Tibial nerve (tissue), 4 donors: ENCODE data around the gene CCBE1. TPM values are rescaled to one million over a fixed set of nuclear protein-coding genes. Genes with fewer than 3 reads are reported as not detected.

Experiments
- DNase-seq, 2 donors: peaks; one replicate each; pipeline ENCODE4 v3.0.0-alpha.2; 2019; ENCODE audit warnings: low spot score in 2 of 2
- H3K27ac ChIP-seq, 4 donors: fragments of 200-600 bp; sonication (generic) in 3 of 4; one replicate each; pipeline ENCODE4 v1.5.1; 2017 to 2019; ENCODE audit warnings: mild to moderate bottlenecking in 1 of 4
- H3K27me3 ChIP-seq, 2 donors: fragments of 200-600 bp; sonication (generic) in 1 of 2; one replicate each; pipeline versions ENCODE4 v1.5.1 to v1.6.0; 2017 to 2019
- H3K36me3 ChIP-seq, 3 donors: fragments of 200-600 bp; sonication (generic); one replicate each; pipeline ENCODE4 v1.5.1; 2018 to 2019
- H3K4me1 ChIP-seq, 4 donors: fragments of 200-600 bp; sonication (generic) in 3 of 4; one replicate each; pipeline ENCODE4 v1.5.1; 2017 to 2019
- H3K4me3 ChIP-seq, 4 donors: fragments of 200-600 bp; sonication (generic) in 3 of 4; one replicate each; pipeline ENCODE4 v1.5.1; 2017 to 2019; ENCODE audit warnings: mild to moderate bottlenecking in 1 of 4, moderate library complexity in 1 of 4
- H3K9me3 ChIP-seq, 4 donors: fragments of 200-600 bp; sonication (generic) in 3 of 4; one replicate each; pipeline ENCODE4 v1.5.1; 2017 to 2019
- CTCF ChIP-seq, 5 experiments: fragments of 200-600 bp in 3 of 5; fragments of 450-650 bp in 2 of 5; sonication (generic) in 3 of 5; IDR thresholded peaks; one replicate each; pipeline ENCODE4 v1.5.1; 2016 to 2019; ENCODE audit warnings: antibody characterized with exemption in 5 of 5, mild to moderate bottlenecking in 3 of 5, moderate library complexity in 2 of 5
- EP300 ChIP-seq, 2 donors: sonication (generic); formaldehyde crosslinking; IDR thresholded peaks; one replicate each; pipeline ENCODE4 v1.6.1; 2017; ENCODE audit warnings: antibody characterized with exemption in 2 of 2, mild to moderate bottlenecking in 1 of 2
- POLR2A ChIP-seq, 2 donors: fragments of 450-650 bp; IDR thresholded peaks; one replicate each; pipeline ENCODE4 v1.6.1; 2017; ENCODE audit warnings: antibody characterized with exemption in 2 of 2, mild to moderate bottlenecking in 2 of 2, moderate library complexity in 2 of 2
- WGBS, 2 donors: methylation state at CpG; one replicate each; pipeline ENCODE4 v1.1.5; 2018; 5-methylcytosine and 5-hydroxymethylcytosine counted together
- total RNA-seq, 4 donors: library from RNA; depleted of rRNA; stranded (reverse); fragments of >200 nt; gene quantifications; one replicate each; pipeline ENCODE4 v1.1.0, GENCODE V29; 2016

CCBE1 gene
- total RNA-seq, 4 donors from 2014 or later, result 0.30 to 3.9 (median 1.3) TPM

- 51 to 53% methylated on average over 3 of the region's 3 CpGs for WGBS, 2 donors
- Histone ChIP-seq H3K36me3 (no peaks in the 10 kb centered on the region), H3K27me3 (no peaks in the 10 kb centered on the region), H3K27ac (no peak overlapping the region), H3K4me1 (no peaks in the 10 kb centered on the region), H3K4me3 (no peak overlapping the region), H3K9me3 (no peaks in the 10 kb centered on the region)
- TF ChIP-seq EP300 (IDR thresholded peaks at IDR 0.05) (no peak), CTCF (IDR thresholded peaks at IDR 0.05) (no peak), POLR2A (IDR thresholded peaks at IDR 0.05) (no peak)
- DNase-seq, result no peak
Measured at GRCh38 chr18:59546188-59546587, 151.0 kb downstream of the CCBE1 start.

- H3K27ac ChIP-seq, result peak overlapping the region in 1 of 4 donors; percentile 6
- H3K9me3 ChIP-seq, result no peaks in the 10 kb centered on the region
- H3K4me1 ChIP-seq, result no peaks in the 10 kb centered on the region
- no peak overlapping the region for H3K4me3 ChIP-seq
- WGBS, 2 donors, result 41 to 47% methylated on average over 3 of the region's 3 CpGs
- TF ChIP-seq EP300 (IDR thresholded peaks at IDR 0.05) (no peak), POLR2A (IDR thresholded peaks at IDR 0.05) (no peak), CTCF (IDR thresholded peaks at IDR 0.05) (no peak)
- H3K27me3 ChIP-seq, result no peaks in the 10 kb centered on the region
- H3K36me3 ChIP-seq, result no peaks in the 10 kb centered on the region
- no peak for DNase-seq
Measured at GRCh38 chr18:59540780-59541179, 156.4 kb downstream of the CCBE1 start.

GRCh38 chr18:59540346-59540745, 156.9 kb downstream of the CCBE1 start:
- Histone ChIP-seq H3K9me3 (no peaks in the 10 kb centered on the region), H3K4me1 (no peaks in the 10 kb centered on the region), H3K4me3 (no peak overlapping the region), H3K27ac (peak overlapping the region in 1 of 4 donors; percentile 6), H3K27me3 (no peaks in the 10 kb centered on the region), H3K36me3 (no peaks in the 10 kb centered on the region)
- TF ChIP-seq EP300 (IDR thresholded peaks at IDR 0.05) (no peak), CTCF (IDR thresholded peaks at IDR 0.05) (no peak), POLR2A (IDR thresholded peaks at IDR 0.05) (no peak)
- no peak for DNase-seq

- DNase-seq, result no peak
- Histone ChIP-seq H3K36me3 (no peaks in the 10 kb centered on the region), H3K4me3 (no peak overlapping the region), H3K27ac (no peak overlapping the region), H3K4me1 (no peaks in the 10 kb centered on the region), H3K9me3 (no peaks in the 10 kb centered on the region), H3K27me3 (no peaks in the 10 kb centered on the region)
- WGBS, 2 donors, result 91 to 93% methylated on average over 4 of the region's 4 CpGs
- no peak for TF ChIP-seq EP300 (IDR thresholded peaks at IDR 0.05)
- no peak for TF ChIP-seq POLR2A (IDR thresholded peaks at IDR 0.05)
- TF ChIP-seq CTCF (IDR thresholded peaks at IDR 0.05), result no peak
Measured at GRCh38 chr18:59539108-59539507, 158.1 kb downstream of the CCBE1 start.

- no peaks in the 10 kb centered on the region for H3K27me3 ChIP-seq
- no peak for DNase-seq
- no peaks in the 10 kb centered on the region for H3K36me3 ChIP-seq
- no peak overlapping the region for H3K27ac ChIP-seq
- H3K4me1 ChIP-seq, result no peaks in the 10 kb centered on the region
- H3K9me3 ChIP-seq, result no peaks in the 10 kb centered on the region
- 76 to 77% methylated on average over 3 of the region's 3 CpGs for WGBS, 2 donors
- TF ChIP-seq CTCF (IDR thresholded peaks at IDR 0.05), result no peak
- TF ChIP-seq POLR2A (IDR thresholded peaks at IDR 0.05), result no peak
- TF ChIP-seq EP300 (IDR thresholded peaks at IDR 0.05), result no peak
- H3K4me3 ChIP-seq, result no peak overlapping the region
Measured at GRCh38 chr18:59537579-59537978, 159.6 kb downstream of the CCBE1 start.
